Measurements from ENCODE around the gene FNIP2. TPM values are rescaled to one million over a fixed set of nuclear protein-coding genes. Genes with fewer than 3 reads are reported as not detected.

Gene FNIP2
- total RNA-seq, 1 donor from 2014 or later = 24.2 TPM

GRCh38 chr4:158835226-158836001, 66.6 kb downstream of the FNIP2 start:
- no peak for DNase-seq (ENCODE audit: extremely low read depth, low read depth, low spot score)

DNA sequence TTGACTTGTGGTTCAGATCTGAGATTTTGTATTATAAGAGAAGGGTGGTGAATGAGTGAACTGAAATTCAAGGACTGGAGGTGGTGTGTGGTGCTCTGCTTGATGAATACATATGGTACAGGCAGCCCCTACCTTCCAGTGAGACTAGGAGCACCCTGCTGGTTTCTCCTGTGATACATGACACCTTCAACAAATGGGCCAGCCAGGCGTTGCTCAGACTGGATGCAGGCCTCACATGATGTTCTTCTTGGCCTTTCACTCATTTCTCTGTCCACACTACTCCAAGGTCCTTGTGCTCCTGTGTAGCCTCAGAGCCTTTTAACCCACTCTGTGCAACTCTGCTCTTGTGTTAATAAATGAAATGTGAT, 67.2 kb downstream of the FNIP2 start:
- DNase-seq (ENCODE audit: extremely low read depth, low read depth, low spot score) = no peak

DNA sequence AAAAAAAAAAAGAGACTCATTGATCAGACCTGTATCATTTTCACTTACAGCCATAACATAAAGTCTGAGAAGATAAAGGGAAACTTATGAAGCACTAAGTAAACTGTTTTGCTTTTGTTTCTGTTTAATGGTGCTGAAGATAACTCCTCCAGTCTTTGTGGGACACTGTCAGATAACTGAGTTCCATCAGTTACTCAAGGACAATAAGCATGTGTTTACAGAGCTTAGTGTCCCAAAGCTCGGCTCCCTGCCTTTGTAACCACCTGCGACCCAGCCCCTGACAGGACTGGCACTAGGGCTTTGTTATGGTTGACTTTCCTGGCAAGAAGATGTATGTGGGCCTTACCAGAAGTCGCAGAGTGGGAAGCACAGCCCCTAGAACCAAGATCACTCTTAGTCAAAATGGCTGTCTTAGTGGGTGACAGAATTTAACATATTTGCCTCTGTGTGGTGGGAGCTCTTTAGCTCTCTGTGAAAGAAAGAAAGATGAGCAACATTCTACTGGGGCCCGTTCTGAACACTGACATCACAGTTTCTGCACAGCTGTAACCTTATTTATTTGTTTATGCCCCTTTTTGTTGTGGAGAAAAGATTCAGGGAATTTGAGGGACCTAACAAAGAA, 68.1 kb downstream of the FNIP2 start:
- DNase-seq (ENCODE audit: extremely low read depth, low read depth, low spot score) = no peak

GRCh38 chr4:158837527-158838141, 68.8 kb downstream of the FNIP2 start:
- DNase-seq (ENCODE audit: extremely low read depth, low read depth, low spot score) = no peak

DNA sequence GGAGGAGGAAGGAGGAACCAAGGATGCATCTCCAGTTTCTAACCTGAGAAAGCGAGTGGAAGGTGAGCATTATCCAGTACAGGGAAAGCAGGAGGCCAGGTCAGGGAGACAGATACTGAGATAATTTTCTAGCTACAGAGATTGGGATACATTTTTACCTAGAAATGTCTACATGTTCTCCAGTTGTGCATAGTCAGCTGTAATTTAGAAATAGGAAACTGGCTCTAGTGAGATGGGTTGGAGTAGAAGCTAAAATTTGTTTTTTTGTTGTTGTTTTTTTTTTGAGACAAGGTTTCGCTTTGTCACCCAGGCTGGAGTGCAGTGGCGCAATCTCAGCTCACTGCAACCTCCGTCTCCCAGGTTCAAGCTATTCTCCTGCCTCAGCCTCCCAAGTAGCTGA, 71.3 kb downstream of the FNIP2 start:
- DNase-seq (ENCODE audit: extremely low read depth, low read depth, low spot score) = no peak

DNA sequence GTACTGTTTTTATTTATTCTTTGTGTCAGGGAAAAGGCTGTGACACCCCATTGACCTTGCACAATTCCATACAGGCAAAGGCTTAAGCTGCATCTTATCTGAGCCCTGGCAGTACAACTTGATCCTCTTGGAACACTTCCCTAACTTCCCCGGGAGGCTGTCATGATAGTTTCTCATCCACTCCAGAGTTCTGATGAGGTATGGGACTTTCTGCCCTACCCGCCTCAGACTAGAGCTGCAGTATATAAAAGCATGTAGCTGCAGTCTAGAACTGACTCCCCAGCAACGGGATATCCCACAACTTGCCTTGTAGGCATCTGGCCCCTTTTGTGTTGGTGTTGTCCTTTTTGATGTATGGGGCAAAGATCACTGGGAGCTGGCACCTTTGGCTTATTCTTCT, 72.7 kb downstream of the FNIP2 start:
- DNase-seq (ENCODE audit: extremely low read depth, low read depth, low spot score) = no peak

DNA sequence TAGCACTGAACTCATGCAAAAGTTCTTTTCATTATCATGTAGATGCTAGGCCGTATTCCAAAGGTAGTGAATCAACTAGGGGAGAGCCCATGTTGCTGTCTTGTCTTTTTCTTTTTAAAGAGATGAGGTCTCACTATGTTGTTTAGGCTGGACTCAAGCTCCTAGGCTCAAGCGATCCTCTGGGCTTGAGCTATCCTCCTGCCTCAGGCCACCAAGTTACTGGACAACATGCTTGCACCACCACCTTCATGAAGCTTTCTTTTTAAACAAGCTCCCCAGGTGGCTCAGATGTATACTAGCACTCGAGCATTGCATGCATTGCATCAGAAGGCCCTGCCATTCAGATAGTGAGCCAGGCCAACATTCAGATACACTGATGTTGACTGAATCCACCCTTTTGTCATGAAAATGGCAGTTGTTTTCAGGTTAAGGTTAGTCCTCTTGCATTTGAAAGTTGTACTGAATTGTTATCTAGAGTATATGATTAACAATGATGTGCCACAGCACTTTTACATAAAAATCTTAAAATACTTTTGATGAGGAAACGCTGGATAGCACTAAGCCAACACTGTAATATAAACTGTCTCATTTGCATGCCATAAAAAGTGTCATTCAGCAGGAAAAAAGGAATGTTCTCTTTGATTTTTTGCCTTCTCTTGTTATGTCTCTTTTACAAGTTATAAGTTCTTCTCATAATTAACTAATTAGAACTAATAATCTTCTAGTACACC, 76.7 kb downstream of the FNIP2 start:
- no peak for DNase-seq (ENCODE audit: extremely low read depth, low read depth, low spot score)

- DNase-seq (ENCODE audit: extremely low read depth, low read depth, low spot score) = no peak
Measured at GRCh38 chr4:158847535-158847934, 78.7 kb downstream of the FNIP2 start.

DNA sequence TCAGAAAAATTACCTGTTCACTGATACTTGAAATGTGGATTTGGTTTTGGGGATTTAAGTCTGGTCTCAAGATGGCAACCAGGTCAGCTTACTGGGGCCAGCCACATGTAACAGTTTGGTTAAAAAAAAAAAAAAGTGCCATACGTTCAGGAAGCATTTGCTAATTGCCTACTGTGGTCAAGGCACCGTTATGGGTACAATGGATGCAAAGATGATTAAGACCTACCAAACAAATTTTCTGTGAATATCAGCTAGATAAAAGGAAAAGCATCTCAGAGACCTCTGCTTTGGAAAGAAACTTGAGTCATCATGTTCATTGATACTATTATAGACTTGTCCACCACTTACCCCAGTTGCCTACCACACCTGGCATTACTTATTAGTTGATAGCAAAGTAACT, 80.9 kb downstream of the FNIP2 start:
- no peak for DNase-seq (ENCODE audit: extremely low read depth, low read depth, low spot score)

DNA sequence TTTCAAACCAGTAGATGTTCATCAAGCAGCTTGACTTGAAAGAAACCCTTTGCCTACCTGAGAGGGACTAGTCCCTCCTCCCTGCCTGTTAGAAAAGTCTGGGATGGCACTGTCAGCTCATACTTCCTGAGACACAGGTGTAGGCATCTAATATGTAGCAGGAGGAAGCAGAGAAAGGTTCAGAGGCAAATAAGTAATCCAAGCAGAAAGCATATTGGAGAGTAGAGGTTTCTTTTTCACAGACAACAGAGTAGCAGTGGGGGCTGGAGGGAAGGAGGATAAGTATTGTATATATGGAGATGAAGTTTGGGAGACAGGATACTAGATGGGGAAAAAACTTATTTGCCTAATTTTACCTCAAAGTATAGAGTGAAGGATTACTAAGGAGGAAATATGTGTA, 81.5 kb downstream of the FNIP2 start:
- no peak for DNase-seq (ENCODE audit: extremely low read depth, low read depth, low spot score)

DNA sequence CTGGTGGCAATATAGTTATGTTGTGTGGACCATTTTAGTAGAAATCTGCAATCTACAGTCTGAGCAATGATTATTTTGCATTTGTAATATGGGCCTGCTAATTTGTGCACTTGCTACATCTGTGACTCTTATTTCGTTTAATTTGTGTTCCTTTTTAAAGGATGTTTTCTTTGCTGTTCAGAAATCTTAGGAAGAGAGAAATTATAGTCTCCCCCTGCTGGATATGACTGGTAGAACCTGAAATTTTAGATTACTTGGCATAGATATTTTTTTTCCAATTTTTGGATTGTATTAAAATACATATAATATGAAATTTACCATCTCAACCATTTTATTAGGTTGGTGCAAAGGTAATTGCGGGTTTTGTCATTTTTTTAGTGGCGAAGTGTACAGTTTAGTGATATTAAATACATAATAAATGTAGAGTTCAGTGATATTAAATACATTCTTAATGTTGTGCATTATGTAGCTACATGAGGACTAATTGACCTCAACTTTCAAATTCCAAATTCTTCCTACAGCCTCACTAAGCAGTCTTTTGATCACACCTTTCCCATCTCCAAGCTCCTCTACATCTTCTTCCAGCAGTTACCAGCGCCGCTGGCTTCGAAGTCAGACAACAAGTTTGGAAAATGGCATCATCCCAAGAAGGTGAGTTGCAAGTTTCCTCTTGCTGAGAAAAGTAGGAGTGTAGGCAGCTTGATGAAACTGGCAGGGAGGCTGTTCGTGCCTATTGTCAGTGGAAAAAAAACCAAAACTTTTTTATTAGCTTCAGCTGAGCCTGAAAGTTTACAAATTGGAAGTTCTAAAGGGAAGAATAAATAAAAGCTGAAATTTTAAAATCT, 82.2 kb downstream of the FNIP2 start:
- DNase-seq (ENCODE audit: extremely low read depth, low read depth, low spot score) = no peak

DNA sequence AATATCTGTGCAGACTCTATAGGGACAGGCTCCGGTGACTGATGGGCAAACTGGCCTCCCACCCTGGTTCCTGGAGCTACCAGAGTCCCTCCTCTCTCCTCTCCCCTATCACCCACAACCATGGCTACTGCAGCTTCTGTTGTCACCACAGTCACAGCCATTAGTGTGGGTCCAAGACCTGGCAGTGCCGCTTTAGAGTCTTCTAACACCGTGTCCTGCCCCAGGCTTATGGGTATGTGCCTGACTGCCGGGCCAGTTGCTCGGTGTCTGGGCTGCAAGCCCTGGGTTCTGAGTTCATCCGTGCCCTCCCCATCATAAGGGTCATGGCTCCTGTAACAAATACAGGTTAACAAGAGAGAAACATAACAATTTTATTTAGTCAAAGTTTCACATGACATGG, 85.4 kb downstream of the FNIP2 start:
- DNase-seq (ENCODE audit: extremely low read depth, low read depth, low spot score) = no peak

- peak; percentile 36 for DNase-seq (ENCODE audit: extremely low read depth, low read depth, low spot score)
Measured at GRCh38 chr4:158856852-158857251, 88.0 kb downstream of the FNIP2 start.

- DNase-seq (ENCODE audit: extremely low read depth, low read depth, low spot score) = no peak
Measured at GRCh38 chr4:158857951-158858350, 89.1 kb downstream of the FNIP2 start.

DNA sequence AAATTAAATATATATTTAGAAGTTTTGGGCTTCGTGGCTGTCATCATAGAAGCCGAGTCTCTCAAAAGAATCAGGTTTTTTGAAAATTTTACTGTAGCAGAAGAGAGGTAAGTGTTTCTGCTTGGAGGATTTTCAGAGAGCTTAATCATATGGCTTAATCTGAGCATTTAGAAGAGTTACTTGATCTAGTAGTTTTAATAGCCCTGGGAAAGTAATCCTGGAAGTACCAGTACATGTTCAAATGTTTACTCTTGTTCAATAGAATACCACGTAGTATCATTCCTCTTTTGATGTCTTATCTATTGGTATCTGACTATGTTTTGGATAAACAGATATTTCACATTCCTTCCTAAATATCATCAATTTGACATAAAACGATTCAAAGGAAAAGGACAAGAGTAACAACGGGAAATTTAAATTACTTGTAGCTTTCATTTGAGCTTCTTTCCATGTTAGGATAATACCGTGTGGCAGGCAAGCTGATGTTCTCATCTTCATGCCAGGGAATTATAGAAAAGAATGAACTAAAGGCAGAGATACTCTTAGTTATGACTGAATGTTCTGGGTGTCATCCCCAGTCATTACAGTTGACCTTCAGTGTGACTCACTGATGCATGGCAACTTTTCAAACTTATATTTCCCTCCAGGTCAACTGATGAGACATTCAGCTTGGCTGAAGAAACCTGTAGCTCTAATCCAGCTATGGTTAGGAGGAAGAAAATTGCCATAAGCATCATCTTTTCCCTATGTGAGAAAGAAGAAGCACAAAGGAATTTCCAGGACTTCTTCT, 89.8 kb downstream of the FNIP2 start:
- DNase-seq (ENCODE audit: extremely low read depth, low read depth, low spot score) = no peak

GRCh38 chr4:158859661-158860060, 90.8 kb downstream of the FNIP2 start:
- no peak for DNase-seq (ENCODE audit: extremely low read depth, low read depth, low spot score)

DNA sequence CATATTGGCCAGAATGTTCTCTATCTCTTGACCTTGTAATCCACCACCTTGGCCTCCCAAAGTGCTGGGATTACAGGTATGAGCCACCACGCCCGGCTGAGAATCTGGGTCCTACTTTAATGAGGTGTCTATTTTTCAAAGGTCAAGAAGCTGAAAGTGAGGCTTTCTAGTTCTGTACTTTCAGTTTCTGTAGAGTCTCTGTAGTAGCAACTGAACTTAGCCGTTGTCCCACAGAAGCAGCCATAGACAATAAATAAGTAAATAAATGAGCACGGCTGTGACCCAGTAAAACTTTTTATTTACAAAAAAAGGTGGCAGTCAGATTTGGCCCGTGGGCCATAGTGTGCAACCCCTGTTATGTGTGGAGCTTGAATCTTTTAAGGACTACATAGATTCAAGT, 92.0 kb downstream of the FNIP2 start:
- DNase-seq (ENCODE audit: extremely low read depth, low read depth, low spot score) = no peak

DNA sequence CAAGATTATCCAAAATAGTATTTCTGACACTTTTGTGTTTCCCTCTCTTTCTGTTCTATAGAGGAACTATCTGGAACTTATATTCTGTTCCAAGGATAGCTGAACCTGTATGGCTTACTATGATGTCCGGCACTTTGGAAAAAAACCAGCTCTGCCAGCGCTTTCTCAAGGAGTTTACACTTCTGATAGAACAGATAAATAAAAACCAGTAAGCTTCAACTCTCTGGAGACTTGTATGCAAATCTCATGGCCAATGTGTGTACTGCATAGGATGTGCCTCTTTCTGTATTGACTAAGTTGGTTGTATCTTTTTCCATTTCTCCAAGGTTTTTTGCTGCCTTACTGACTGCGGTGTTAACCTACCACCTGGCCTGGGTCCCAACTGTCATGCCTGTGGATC, 92.5 kb downstream of the FNIP2 start:
- no peak for DNase-seq (ENCODE audit: extremely low read depth, low read depth, low spot score)

DNA sequence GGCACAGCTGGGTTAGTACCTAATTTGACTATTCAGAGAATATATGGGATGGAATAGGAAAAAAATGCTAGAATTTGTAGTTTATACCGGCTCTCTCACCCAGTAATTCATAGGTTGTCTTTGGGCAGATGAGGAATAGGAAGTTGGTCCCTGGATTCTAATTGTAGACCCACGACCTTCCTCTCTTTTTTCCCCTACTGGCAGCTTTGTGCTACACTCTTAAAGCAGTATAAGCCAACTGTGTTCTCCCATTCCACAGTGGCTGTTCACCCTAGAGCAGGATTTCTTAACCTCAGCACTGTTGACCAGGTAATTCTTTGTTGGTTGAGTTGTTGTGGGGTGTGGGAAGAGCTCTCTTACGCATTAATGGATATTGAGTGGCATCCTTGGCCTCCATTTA, 92.9 kb downstream of the FNIP2 start:
- no peak for DNase-seq (ENCODE audit: extremely low read depth, low read depth, low spot score)

DNA sequence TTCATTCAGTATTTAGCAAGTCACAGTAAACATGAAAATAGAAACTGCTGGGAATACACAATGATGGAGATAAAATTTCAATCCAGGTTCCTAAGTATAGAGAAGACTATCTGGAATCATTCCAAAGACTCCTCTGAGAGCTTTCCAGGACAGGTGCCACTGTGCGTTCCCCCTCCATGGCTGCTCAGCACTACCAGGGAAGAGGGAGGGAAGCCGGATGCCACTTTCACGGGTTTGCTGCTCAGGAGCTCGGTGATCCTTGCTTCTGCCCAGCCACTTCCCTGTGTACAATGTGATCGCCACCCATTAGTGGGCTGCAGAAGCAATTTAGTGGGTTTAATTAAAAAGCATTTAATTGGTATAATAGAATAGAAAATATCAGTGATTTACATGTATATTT, 94.5 kb downstream of the FNIP2 start:
- DNase-seq (ENCODE audit: extremely low read depth, low read depth, low spot score) = no peak

Data from glomerular endothelial cell (primary cell).